ENCODE data around the gene ARL14. TPM values are rescaled to one million over a fixed set of nuclear protein-coding genes. Genes with fewer than 3 reads are reported as not detected.
"Not testable (repeated sequence)": the region's sequence is repeated elsewhere in the genome, so short reads cannot be mapped to it uniquely, and the experiment has no call there.

The ARL14 gene
- total RNA-seq, 1 experiment from 2014 or later = 0.68 TPM

- no peak for DNase-seq (ENCODE audit: low read depth)
These were observed 1.3 kb upstream of the ARL14 start for GRCh38 chr3:160675566-160676124.

DNA sequence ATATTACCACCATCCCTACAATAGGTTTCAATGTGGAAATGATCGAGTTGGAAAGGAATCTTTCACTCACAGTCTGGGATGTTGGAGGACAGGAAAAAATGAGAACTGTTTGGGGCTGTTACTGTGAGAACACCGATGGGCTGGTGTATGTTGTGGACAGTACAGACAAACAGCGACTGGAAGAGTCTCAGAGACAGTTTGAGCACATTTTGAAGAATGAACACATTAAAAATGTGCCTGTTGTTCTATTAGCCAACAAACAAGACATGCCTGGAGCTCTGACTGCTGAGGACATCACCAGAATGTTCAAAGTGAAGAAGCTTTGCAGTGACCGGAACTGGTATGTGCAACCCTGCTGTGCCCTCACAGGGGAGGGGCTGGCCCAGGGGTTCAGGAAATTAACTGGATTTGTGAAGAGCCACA, 510 bp downstream of the ARL14 start:
- DNase-seq (ENCODE audit: low read depth) = peak; percentile 51

DNA sequence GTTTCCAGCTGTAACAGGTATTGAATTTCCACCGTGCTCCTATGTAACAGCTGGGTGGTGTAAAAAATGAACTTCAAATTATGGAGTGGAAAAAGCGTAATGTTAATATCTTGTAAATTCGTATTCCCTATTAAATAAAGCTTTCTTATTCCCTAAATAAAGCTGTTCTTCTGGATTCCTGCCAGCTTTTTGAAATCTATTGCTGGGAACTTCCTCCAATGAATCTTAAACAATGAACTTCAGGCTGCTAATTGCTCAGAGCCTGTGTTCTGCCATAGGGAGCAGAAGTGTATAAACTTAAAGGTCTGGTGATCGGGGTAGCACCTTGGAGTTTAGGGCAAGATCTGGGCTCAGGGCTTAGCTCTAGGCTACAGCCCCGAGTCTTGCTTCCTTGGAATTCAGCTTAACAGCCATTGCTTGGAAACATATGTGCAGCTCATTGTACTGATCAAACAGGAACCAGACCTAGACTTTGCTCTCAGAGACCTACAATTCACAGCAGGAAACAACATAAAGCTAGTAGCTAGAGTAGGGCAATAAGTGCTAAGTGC, 1.4 kb downstream of the ARL14 start:
- DNase-seq (ENCODE audit: low read depth) = no peak

DNA sequence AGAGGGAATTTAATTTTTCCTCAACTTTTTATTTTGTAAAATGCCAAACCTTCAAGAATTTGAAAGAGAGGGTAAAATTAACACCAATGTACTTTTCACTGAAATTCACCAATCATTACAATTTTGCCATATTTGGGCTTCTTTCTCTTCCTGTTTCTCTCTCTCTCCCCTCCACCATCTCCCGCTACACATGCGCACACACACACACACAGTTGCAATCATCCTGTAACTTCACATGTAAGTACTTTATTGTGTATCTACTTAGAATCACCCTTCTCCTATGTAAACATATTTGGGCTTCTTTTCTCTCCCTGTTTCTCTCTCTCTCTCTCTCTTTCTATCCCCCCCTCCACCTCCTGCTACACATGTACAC, 7.4 kb downstream of the ARL14 start:
- no peak for DNase-seq (ENCODE audit: low read depth)

- no peak for DNase-seq (ENCODE audit: low read depth)
These were observed 8.3 kb downstream of the ARL14 start for GRCh38 chr3:160685144-160685766.

DNA sequence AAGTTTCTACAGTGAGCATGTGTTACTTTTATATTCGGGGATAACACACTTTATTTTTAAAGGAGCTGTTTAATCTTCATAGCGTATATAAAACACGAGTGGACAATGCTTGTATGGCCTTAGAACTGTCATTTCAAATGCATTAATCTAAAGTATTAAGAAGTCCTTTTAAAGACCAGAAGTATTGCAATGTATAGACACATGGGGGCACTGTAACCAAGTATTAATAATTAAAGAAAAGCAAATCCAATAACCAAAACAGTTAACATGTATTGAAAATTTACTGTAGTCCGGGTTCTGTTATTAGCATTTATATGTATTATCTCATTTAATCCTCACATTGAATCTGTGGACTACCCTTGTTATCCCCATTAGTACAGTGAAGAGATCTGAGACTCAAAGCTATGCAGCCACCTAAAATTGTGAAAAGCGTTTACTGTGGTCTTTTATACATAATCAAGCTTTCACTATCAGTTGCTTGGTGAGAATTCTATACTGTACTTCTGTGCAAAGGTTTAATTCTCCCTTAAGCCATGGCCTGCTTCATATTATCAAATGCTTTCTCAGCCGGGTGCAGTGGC, 10.1 kb downstream of the ARL14 start:
- DNase-seq (ENCODE audit: low read depth) = no peak

- no peak for DNase-seq (ENCODE audit: low read depth)
These were observed 14.2 kb downstream of the ARL14 start for GRCh38 chr3:160691151-160691550.

GRCh38 chr3:160691962-160692361, 15.0 kb downstream of the ARL14 start:
- DNase-seq (ENCODE audit: low read depth) = no peak

- no peak for DNase-seq (ENCODE audit: low read depth)
These were observed 16.2 kb downstream of the ARL14 start for GRCh38 chr3:160693191-160693590.

DNA sequence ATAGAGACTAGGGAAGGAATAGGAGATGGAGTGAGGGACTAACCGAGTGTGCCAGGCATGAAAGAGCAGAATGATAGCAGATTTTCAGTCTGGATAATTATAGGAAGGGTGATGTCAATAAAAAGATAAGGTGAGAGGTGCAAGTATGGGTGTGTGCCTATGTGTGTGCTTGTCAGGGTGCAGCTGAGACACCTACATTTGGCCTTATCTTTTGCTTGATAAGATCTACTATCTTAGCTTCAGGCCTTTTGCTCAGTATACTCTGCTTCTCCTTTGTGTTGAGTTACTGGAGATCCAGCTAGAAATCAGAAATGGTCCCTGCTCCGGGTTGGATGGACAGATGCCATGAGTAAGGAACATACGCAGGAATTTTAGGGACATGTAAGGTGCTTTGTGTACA, 17.4 kb downstream of the ARL14 start:
- DNase-seq (ENCODE audit: low read depth) = no peak

- no peak for DNase-seq (ENCODE audit: low read depth)
These were observed 18.0 kb downstream of the ARL14 start for GRCh38 chr3:160695003-160695402.

DNA sequence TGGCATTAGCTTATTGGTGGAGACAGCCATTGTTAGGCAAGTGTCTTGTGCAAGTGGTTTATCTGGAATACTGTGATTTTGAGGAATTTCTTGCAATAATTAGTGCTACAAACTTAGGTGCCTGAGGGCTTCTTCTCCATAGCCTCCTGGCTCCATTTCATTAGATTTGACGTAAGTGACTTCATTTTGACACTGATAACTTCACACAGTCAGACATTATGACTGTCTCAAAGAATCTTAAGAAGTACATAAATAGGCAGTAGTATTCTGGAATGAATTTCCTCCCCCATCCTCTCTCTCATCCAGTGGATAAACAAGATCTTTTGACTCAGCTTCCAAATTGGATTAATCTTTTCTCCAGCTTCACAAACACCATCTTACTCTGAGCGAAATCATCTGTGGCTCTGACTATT, 19.0 kb downstream of the ARL14 start:
- DNase-seq (ENCODE audit: low read depth) = no peak

- DNase-seq (ENCODE audit: low read depth) = peak; percentile 77
These were observed 20.8 kb downstream of the ARL14 start for GRCh38 chr3:160697637-160698380.

- no peak for DNase-seq (ENCODE audit: low read depth)
These were observed 21.7 kb downstream of the ARL14 start for GRCh38 chr3:160698599-160699195.

- no peak for DNase-seq (ENCODE audit: low read depth)
These were observed 24.5 kb downstream of the ARL14 start for GRCh38 chr3:160701490-160701889.

DNA sequence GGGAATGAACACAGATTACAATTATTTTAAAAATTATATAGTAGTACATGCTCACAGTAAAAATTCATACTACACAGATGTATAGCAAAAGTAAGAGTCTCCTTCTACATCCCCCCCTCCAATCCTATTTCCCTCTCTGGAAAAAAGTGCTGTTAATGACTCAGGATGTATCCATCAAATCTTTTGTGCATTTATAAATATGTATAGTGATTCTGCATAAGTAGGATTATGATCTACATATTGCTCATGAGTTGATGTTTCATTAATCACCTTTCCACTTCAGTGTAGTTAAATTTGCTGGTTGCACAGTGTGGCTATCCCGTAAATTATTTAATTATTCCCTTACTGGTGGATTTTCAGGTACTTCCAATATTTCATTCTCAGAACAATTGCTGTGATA, 25.3 kb downstream of the ARL14 start:
- no peak for DNase-seq (ENCODE audit: low read depth)

GRCh38 chr3:160703974-160704373, 27.0 kb downstream of the ARL14 start:
- peak; percentile 34 for DNase-seq (ENCODE audit: low read depth)

DNA sequence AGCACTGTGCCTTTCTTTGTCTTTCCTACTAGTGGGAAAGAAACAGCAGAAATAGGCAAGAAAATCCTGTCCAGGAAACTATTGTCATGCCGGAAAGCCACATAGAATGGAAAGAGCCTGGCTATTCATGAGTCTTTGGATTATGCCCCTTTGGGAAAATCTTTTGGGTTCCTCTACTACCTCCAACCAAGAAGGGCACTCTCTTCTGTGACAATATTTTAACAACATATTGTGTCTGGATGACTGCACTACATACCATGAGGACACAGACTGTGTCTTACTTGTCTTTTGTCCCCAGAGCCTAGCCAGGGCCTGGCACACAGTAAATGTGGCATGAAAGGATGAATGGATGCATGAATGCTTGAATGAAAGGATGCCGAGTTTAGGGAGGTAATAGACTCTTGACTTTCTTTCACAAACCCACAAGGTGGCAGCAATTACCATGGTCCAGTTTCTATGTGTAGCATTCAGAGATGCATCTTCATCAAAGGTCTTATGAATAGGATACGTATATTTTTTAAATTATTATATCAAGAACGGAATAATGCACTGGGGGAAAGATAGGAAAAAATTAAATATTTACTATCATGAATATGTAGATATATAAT, 30.3 kb downstream of the ARL14 start:
- peak; percentile 56 for DNase-seq (ENCODE audit: low read depth)

DNA sequence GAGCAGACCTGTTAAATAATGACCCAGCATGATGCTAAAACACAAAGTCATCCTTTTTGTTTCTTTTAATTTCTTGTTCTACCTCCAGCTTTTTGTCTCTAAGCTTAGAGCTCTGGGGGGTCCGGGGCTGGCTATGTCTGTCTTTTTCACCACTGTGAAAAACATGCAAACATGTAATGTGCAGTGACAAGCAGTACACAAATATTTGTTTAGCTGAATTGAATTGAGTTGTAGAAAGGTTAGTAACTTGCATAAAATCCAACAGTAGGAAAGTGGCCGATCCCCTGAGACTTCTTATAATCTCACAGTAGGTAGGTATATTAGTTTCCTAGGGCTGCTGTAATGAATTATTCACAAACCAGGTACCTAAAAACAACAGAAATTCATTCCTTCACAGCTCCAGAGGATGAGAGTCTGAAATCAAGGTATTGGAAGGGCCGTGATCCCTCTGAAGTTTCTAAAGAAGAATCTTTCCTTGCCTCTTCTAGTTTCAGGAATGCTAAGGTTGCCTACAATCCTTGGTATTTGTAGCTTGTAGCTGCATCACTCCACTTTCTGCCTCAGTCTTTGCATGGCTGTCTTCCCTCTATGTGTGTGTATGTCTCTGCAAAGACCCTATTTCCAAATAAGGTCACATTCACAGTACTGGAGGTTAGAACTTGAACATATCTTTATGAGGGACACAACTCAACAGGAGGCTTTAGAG, 32.7 kb downstream of the ARL14 start:
- DNase-seq (ENCODE audit: low read depth) = no peak

GRCh38 chr3:160713144-160713543, 36.2 kb downstream of the ARL14 start:
- DNase-seq (ENCODE audit: low read depth) = not testable (repeated sequence)

GRCh38 chr3:160719710-160720109, 42.8 kb downstream of the ARL14 start:
- no peak for DNase-seq (ENCODE audit: low read depth)
